T1000 (cell line): ENCODE measurements around the gene PLCB1.

Experiments
- DNase-seq: peaks from one replicate; lab custom pipeline; 2025; ENCODE audit warnings: mixed read lengths; lab: John Stamatoyannopoulos, UW

PLCB1 gene

DNA sequence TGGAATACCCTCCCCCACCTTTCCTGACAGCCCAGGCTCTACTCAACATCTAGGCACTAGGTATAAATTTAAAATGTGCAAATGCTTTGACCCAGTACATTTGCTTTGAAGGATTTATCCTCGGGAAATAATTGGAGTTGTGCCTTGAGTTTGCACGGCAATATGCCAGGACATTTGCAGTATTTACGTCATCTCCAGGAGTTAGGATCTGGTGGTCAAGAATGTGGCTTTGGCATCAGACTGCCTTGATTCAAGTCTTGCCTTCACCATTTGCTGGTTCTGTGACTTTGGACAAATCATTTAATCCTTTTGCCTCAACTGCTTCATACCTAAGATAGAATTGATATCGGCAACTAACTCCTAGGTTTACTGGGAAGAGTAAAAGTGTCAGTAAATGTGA is 169.6 kb downstream of the PLCB1 start:
- DNase-seq = no peak

DNA sequence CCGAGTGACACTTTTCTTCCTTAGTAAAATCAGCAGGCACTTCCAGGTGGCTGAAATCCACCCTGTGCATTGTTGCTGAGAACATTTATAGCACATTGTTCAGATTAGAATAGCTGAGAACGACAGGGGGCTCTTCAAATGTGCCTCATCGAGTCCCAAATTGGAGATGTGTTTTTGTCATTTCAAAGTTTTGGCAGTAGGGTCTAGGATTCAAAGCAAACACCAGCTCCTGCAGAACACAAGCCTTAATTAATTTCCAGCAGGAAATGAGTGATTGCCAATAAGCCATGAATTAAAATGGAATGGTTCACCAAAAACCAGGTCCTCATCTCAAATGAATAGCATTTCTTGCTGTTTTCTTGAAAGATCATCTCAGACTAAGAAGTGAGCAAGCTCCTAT is 171.6 kb downstream of the PLCB1 start:
- no peak for DNase-seq

DNA sequence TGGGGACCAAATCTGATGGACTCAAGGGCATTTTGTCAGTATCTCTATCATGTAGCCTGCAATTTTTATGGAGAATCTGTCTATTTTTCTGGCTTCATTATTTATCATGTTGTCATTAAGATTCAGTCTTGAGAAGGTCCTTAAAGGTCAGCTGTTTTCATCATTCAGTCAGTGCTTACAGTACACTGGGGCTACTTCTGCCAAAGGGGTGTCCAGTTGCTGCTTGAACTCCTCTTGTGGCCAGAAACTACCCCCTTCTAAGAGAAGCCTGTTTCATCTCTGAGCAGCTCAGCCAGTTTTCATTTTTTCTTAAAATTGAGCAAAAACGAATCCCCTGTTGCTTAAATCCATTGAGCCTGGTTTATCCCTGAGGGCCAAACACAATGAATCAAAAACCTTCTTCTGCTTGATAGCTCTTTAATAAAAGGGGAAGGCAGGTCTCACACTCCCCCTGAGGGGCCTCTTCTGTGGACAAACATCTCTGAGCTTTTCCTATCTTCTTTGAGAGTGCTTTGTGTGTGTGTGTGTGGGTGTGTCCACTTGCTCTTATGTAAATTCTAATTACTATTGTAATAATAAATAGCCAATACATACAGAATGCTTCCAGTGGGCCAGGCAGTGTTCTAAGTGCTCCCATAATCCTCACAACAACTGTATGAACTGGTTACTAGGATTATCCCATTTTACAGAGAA is 172.2 kb downstream of the PLCB1 start:
- no peak for DNase-seq

DNA sequence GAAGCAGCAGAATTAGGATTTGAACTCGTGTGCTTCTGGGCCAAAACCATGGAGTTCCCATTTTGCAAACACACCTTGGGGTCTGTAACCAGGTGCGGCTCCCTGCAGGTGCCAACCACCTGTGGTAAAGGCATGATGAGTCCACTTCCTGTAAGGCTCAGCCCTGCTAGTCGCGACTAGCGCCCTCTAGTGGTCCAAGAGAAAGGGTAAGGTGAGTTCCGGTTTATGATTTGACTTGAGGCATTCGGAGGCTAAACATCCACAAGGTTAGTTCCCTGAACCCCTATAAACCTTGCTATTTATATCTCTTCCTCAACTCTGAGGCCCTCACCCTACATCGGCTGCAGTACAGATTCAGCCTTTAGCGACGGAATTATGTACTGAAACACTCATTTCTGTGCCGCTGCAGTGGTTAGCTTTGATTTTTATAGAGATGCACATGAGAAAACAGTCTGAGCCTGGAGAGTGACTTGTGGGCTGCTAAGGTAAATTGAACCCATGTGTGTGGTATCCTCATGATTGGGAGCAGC is 173.4 kb downstream of the PLCB1 start:
- DNase-seq = no peak

DNA sequence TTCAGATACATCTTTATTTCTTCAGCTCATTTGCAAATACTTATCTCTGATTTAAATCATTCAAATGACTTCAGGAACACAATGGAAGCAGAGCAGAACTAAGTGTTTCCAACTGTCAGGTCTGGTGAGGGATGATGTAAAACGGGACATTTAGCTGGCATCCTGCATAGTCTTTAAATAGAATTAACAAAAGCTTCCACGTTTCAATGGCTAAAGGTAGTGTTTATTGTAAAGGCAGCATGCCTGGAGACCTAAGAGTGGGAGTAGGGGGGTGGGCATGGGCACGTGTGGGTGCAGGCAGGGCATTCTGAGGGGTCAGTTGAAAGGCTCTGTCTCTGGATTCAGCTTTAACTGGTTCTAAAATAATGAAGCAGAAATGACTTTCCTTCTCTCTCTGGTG is 174.9 kb downstream of the PLCB1 start:
- no peak for DNase-seq

DNA sequence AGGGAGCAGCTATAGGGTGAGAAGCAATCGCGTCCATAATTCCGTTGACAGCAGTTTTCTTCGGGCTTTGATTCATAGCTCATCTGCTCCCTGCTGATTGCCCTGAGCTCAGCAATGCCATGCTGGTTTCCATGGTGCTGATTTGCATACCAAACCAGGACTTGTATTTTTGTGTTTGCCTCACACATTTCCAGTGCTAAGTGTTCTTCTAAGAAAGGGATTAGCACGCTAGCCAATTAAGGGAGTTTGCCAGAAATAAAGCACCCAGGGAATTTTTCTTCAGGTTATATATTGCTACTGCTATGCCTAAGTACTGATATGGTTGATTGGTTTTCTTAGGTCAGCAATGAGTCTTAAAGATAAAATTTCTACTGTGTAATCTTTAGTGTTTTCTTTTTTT is 177.6 kb downstream of the PLCB1 start:
- DNase-seq = no peak

DNA sequence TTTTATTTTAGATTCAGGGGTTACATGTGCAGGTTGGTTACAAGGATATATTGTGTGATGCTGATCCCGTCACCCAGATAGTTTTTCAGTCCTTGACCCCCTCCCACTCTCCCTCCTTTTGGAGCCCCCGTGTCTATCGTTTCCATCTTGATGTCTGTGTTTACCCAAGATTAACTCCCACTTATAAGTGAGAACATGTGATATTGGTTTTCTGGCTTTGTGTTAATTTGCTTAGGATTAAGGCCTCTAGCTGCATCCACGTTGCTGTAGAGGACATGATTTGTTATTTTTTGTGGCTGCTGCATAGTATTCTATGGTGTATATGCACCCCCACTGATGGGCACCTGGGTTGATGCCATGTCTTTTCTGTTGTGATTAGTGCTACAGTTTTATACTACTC is 178.6 kb downstream of the PLCB1 start:
- DNase-seq = no peak

DNA sequence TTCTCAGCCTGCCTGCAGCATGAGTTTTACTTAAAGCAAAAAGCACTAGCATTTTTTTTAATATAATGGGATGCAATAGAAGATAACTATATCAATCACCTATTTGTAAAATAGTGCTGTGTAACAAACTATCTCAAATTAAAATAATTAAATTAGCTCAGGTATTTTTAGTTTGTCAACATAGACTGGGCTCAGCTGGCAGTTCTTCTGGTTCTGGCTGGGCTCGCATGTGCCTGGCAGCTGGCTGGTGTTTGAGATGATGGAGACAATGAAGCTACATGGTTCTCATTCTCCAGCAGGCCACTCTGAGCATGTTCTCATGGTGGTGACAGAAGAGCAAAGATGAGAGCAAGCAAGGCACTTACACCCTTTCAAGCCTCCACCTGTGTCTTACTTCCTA is 181.0 kb downstream of the PLCB1 start:
- no peak for DNase-seq

DNA sequence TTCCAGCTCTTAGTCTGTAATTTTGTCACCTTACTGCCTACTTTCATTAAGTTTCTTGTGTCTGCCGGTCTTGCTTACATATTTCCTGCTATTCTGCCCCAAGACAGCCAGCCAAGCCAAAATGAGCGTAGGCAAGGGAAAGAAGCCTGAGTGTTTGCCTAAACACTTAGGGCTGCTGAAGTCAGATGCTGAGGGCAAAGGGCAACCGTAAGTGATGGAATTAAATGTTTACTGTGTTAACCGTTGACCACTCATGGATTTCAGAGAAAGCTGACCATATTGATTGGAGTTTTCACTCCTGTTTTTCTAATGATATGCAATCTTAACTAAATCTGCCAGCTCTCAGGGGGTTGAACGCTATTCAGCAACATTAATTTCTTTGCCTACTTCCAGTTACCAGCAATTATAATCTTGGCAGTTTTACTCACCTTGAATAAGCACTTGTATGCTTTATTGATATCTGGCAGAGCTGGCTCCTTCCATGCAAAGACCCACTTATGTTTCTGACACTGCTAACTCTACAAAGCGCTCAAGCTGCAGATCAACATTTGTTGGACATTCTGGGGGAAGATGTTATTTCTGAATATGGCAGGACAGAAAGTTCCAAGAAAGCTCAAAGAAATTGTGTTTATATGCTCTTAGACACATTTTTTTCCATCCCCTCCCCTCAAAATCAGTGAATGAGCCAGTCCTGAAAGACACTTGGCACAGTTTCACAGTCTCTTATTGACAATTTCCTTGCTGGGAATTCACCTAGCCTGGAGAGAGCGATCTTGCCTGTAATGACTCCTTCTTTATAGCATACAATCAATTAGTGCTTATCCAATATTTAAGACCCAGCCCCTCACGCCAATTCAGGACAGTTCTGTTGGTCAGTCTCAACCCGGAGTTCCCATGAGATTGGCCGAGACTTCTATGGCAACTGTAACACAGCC is 183.8 kb downstream of the PLCB1 start:
- DNase-seq = no peak

DNA sequence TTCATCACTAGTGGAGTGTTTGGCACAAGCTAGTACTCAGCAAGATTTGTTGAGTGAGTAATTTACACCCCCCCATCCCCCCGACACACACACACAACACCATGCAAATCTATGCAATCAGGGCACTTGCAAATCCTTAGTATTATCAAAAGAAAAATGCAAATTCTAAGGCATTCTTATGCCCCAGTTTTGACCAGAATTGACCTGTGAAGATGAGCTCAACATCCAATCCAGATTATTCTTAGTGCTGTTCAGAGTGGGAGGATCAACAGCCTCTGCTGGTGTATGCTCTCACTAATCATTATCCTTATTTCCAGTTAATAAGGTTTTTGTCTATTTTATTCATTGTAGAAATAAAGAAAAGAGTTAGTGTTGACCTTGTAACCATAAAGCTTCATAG is 185.4 kb downstream of the PLCB1 start:
- no peak for DNase-seq

DNA sequence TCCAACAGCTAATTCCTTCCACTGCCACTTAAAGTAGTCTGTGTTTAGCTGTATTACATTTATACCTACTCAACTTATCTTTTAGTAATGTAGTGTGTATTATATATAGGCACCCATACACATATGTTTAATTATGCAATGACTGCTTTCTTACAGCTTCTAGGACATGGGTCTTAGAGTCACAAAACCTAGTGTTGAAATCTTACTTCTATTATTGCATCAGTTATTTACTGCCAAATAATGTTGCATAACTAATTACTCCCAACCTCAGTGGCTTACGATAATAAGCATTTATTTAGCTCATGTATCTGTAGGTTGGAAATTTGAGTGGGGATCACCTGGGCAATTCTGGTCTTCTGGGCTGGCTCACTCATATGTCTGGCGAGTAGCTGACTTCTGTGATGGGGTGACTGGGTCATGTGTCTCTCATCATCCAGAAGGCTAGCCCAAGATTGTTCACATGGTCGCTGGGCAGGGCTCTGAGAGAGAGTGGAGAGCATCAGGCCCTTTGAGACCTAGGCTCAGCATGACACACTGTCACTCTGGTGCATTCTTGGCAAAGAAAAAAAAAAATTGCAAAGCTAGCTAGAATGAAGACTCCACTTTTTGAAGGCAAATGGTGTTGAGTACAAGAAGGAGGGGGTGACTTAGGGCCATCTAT is 187.0 kb downstream of the PLCB1 start:
- DNase-seq = no peak

DNA sequence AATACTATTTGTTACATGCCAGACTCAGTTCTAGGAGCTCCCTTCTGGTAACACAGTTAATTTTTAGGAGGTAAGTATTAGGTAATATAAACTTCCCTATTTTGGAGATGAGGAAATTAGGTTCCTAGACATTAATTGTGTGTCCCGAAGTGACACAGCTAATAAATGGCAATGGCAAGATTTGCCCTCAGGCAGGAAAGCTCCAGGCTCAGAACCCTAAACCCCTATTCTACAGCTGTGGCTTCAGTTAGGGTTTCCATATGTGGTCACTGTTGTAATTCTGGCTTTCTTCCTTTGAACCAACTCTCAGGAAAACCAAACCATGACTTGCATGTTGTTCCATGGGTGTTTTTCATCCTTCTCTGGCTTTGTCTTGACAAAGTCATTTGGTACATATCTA is 188.2 kb downstream of the PLCB1 start:
- no peak for DNase-seq

DNA sequence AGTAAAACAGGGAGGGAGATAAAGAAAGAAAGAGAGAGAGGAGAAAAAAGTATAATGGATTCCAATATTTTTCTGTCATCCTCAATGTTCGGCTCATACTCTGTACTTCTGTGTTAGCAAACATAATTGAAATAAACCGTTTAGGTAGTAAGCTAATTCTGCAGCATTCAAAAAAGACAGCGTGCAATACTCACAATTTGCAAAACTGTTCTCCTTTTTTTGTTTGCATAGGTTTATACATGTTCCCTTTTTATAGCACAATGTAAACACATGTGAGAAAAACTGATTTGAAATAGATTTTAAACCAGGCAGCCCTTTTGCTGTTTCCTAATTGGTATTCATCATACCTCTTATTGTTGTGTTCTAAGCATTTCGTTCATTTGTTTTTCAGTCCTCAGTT is 188.9 kb downstream of the PLCB1 start:
- no peak for DNase-seq

DNA sequence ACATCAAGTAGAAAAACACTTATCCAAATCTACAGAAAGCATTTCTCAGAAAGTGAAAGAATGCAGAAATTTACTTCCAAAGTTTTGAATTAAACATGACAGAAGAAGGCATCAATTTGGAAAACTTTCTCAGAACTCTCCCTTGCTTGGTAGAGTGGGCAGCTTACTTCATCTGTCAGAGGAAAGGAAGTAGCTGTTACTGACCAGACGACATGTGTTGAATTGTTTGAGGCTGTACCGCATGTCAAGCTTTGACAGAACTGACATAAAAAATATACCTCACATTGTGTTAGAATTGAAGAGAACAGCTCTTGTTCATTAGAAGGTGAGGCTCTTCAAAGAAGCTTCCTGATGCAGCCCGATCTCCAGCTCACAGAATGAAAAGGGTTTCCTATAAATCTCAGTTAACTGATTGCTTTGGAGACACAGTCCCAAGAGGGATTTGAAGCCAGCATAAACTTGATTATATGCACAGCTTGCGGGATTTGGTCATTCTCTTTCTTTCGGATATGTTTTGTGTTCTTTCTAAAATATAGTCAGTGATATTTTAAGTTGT is 190.7 kb downstream of the PLCB1 start:
- DNase-seq = no peak

DNA sequence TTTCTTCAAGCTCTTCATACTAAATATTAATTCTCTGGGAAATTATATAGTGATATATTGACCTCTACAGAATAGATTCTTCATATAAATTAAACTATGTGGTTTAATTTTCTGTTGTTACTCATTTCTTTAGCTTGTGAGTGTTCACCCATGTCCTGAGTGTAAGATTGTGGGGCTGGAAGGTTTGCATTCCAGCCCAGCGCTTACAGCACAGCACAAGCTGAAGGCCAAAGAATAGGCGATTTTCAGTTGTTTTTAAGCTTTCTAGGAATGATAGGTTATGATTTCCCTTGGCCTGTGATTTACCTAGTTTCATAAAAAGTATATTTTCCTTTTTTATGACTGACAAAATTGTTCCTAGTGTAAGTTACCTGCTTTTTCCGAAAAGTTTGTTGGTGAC is 194.1 kb downstream of the PLCB1 start:
- DNase-seq = no peak

DNA sequence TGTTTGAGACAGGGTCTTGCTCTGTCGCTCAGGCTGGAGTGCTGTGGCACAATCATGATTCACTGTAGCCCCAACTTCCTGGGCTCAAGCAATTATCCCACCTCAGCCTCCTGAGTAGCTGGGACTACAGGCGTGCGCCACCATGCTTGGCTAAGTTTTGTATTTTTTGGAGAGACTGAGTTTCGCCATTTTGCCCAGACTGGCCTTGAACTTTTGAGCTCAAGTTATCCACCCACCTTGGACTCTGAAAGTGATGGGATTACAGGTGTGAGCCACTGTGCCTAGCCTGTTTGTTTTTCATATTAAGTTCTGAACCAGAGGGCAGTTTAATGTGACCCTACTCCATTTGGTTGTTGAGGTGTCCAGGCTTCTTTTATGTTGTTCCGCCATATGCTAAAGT is 194.8 kb downstream of the PLCB1 start:
- no peak for DNase-seq

DNA sequence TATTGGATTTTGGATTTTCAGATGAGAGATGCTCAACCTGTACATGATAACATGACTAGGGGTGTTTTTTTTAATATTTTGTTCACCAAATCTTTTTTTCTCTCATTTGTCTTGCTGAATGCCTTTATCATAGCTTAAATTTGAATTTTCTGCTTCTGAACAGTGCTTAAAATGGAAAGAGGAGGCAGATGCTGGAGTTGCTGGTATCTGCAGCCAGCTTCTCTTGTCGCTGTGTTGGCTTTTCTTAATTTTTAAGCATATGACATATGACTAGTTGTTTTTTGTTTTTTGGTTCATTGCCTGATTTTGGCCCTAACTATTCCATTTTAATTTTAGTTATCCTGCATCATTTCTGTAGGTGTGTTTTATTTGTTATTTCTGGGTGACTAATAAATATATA is 196.1 kb downstream of the PLCB1 start:
- DNase-seq = no peak

DNA sequence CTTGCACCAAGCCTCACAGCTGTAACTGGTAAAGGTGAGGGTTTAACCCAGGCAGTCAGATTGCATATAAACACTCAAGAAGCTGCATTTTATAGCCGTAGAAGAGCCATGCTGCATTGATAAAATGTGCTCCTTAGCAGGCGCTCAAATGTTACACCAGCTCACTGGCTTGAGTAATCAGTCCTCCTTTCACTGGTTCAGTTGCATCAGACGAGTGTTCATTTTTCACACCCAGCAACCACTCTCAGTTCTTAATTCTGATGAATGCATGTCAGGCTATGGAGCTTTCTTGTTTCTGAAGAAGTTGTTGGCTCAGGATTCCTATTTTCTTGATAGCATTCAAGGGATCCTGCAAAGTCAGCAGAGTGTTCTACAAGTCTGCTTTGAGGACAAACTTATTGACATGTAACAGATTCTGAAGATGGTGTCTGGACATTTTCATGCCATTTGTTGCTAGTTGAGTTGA is 198.3 kb downstream of the PLCB1 start:
- DNase-seq = no peak

DNA sequence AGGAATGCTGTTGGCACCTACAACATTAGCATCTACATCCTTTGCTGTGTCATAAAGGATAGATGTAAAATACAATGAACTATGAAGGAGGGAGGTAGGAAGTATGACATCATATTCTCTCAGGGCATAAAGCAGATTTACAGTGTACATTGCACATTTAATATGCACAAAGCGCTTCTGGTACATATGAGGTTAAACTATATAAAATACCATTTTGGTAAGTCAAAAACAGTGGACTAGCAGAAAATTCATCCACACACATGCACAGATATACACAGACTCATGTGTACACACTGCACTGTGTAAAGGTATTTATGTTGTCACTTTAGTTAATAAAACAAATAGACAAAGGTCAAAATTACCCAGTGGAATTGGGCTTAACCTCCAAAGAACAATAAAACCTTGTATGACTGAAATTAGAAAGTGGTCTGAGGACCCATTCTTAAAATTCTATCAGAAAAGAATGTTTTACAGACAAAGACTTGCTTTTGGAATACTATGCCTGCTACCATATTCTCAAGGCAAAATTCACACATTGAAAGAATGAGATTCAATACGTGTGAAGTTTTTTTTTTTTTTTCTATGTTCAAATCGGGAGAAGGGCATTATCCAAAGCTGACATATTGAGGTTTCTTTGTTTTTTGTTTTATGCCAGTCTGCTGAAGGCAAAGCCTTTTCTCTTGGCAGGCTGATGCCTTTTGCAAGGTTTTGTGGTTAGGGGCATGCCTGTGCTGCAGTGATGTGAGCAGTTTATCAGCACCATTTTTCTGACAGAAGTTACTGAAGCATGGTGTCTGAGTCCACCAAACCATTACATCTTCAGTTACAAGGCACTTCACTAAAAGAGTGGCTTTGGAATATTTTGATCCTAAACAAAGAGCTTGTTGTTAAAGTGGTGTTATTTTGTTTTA is 199.0 kb downstream of the PLCB1 start:
- no peak for DNase-seq

DNA sequence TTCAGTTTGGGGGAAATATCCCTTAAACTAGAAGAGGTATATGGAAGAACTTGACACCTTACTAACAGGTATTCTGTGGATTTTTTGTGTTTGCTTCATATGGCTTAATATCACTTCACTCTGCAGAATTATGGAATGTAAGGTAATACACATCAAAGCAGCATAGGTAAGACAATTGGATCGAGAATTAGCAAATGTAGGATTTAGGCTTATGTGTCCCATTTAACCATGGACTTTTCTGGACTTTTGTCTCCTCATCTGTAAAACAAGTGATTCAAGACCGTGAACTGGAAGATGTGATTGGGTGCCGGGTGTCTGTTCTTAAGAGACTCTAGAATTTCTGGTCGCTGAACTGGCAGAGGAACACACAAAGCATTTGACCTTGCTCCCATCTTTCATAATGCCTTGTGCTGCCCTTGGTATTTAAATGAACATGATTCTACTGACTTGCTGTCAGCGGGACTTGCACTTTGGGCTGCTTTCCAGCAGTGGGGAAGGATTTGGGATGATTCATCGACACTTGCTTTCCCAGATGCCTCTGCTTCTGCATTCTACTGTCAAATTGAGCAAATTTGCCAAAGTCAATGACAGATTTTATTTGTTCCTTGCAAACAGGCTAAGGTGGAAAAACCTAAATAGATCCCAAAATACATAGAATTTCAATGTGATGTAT is 199.8 kb downstream of the PLCB1 start:
- no peak for DNase-seq

DNA sequence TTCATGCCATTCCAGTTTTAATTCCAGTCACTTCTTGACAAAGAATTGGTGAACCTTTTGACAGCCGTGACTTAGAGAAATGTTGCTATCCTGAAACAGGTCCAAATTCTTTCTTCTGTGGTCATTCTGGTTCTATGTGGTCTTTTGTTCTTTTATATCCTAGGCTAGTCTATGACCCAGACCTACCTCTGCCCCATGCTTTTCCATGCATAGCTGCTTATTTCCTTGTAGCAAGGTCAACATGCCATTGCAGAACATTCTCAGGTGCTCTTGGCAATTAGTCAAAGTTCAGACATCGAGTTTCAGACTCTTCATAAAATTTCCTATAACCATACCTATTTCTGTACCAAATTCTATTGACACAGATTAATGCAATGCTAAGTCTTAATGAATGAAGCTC is 202.6 kb downstream of the PLCB1 start:
- DNase-seq = no peak
